Kidney glomerular epithelial cell (primary cell): Measurements from ENCODE around the gene BCAT1.

Experiments
- DNase-seq: peaks from one replicate; lab custom pipeline; 2025; lab: John Stamatoyannopoulos, UW

Gene BCAT1

DNA sequence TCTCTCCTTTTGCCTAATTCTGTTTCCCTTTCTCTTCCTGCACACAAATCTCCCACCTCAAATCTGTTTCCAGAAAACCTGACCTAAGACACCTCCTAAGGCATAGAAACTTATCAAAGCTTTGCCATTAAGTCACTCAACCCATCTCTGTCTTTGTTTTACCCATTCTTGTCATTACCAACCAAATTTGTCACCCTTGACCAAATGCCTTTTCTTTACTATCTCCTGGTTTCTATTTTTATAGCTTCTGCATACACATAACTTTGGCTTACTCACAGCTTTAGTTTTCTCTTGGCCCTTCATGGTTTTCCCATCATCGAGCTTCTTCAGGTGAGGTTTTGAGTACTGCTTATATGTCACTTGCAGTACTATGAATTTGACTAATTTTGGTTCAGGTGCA, 184.2 kb downstream of the BCAT1 start:
- DNase-seq: no peak

- no peak for DNase-seq
Measured at GRCh38 chr12:24760606-24761378, 188.1 kb downstream of the BCAT1 start.

DNA sequence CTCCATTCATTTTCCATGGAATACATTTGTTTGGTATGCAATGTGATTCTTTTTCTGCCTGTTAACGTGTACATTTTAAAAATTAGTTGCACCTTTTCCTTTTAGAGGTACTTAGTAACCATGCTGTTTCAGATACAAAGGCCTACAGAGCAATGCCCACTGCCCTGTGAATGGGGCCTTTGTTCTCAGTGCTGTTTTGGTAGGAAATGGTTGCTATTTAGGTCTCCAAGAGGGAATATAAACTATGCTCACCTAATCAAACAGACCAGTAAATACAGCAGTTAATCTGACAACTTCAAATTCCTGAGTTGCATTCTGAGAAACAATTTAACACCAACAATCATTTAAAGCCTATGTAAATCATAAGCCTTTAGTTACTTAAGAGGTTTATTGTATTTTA, 188.7 kb downstream of the BCAT1 start:
- no peak for DNase-seq
